Coronary artery (tissue), 2 donors: Measurements from ENCODE around the gene C19orf85.

Experiments used
- DNase-seq: peaks from one replicate; pipeline ENCODE4 v3.0.0-alpha.2; 2017; ENCODE audit warnings: low spot score
- H3K27ac ChIP-seq, 2 donors: fragments of 200-600 bp; sonication (generic); one replicate each; pipeline ENCODE4 v1.5.1; 2016 to 2019
- H3K4me3 ChIP-seq: fragments of 200-600 bp; sonication (generic); 2 replicates; pipeline ENCODE4 v1.5.1; 2016; ENCODE audit warnings: mild to moderate bottlenecking, moderate library complexity
- CTCF ChIP-seq: fragments of 200-600 bp; sonication (generic); IDR thresholded peaks from one replicate; pipeline ENCODE4 v1.5.1; 2019; ENCODE audit warnings: antibody characterized with exemption

Gene C19orf85

DNA sequence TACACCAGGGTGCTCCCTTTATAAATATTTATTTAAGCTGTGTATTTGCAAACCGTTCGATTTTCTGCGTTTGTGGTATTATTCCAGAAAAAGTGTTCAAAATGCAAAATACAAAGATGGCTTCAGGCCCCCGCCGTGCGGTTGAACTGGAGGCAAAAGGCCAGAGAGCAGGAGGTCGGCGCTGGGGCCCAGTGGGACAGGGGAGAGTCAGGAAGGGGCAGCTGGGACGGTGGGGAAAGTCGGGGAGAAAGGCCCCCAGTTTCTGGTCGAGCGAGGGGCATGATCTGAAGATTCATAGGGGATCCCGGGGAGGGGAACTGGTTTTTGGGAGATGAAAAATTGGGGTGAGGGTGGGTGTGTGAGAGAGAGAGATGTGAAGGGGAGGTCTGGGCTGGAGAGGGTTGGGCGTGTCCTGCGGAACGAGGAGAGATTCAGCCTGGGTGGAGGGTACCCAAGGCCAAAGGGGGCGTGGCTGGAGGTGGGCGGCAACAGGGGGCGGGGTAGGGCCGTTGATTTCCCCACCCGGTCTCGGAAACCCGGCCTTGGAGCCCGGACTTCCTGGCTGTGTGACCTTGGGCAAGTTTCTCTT lies 3.8 kb downstream of the C19orf85 start:
- H3K4me3 ChIP-seq, result peak overlapping the region; percentile 85
- H3K27ac ChIP-seq, result peak overlapping the region; percentile 78 to 96
- no peak for TF ChIP-seq CTCF
- peak; percentile 88 for DNase-seq

- DNase-seq, result no peak
- H3K4me3 ChIP-seq, result peak overlapping the region; percentile 85
- peak overlapping the region in 1 of 2 donors; percentile 96 for H3K27ac ChIP-seq
- TF ChIP-seq CTCF, result no peak
Measured at GRCh38 chr19:55459950-55460657, 4.4 kb downstream of the C19orf85 start.

DNA sequence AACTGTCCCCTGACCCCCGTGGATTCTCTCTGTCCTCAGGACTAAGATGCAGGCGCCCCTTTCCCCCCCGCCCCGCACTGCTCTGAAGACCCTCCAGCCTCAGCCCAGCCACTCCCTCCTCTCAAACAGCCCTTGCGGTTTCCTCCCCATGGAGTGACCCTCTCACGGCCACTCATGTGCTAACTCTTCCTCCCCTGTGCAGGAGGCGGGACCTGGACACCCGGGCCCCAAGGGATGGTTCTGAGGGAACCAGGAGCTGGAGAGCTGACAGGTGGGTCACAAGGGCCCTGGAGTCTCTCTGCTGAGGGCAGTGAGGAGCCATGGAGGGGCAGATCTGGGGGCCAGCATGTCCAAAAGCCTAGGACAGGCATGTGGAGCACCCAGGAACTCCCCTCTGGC lies 5.0 kb downstream of the C19orf85 start:
- DNase-seq, result no peak
- Histone ChIP-seq H3K27ac (peak overlapping the region in 1 of 2 donors; percentile 96), H3K4me3 (no peak overlapping the region)
- TF ChIP-seq CTCF, result no peak

DNA sequence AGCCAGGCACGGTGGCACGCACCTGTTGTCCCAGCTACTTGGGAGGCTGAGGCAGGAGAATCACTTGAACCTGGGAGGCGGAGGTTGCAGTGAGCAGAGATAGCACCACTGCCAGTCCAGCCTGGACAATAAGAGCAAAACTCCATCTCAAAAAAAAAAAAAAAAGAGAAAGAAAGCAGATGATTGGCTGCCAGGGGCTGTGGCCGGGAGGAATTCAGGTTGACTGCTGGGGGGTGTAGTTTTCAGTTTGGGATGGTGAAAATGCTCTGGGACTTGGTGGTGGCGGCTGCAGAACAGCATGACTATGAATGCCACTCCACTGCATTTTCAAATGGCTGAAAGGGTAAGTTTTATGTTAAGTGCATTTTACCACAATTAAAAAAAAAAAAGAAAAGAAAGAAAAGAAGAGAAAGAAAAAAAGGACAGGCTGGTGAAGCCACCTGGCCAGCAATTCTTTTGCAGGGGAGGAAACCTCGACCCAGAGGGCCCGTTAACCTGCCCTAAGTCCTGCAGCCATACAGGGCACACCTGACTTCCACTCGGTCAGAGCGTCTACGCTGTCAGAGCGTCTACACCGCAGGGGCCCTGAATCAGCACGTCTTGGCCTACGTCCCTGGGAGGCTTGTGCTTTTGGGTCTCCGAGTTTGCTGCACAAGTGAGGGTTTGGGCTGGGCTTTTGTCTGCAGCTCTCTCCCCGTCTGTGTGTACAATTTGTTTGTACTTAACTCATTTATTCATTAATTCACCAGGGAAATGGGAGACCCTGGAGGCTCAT lies 6.7 kb downstream of the C19orf85 start:
- no peak for DNase-seq
- Histone ChIP-seq H3K4me3 (no peak overlapping the region), H3K27ac (no peak overlapping the region)
- TF ChIP-seq CTCF, result no peak

- no peak for TF ChIP-seq CTCF
Measured at GRCh38 chr19:55456347-55456746, 8.2 kb downstream of the C19orf85 start.

GRCh38 chr19:55455576-55456235 lies 8.8 kb downstream of the C19orf85 start:
- no peak for TF ChIP-seq CTCF
- Histone ChIP-seq H3K27ac (no peak overlapping the region), H3K4me3 (no peak overlapping the region)
- no peak for DNase-seq

More at GRCh38 chr19:55456347-55456746, 8.2 kb downstream of the C19orf85 start:
- Histone ChIP-seq H3K4me3 (no peak overlapping the region), H3K27ac (no peak overlapping the region)
- no peak for DNase-seq
